ENCODE measurements around the gene NCAM2. TPM values are rescaled to one million over a fixed set of nuclear protein-coding genes. Genes with fewer than 3 reads are reported as not detected.

The NCAM2 gene
- total and polyA plus RNA-seq, 3 experiments from 2014 or later = not detected

- no peak overlapping the region for H3K4me3 Mint-ChIP-seq
- ChIA-PET POLR2A (no interaction called here), CTCF (no interaction called here)
- no peak for DNase-seq
- H3K9me3 Mint-ChIP-seq = peaks cover 4 to 20% (median 9%) of the 10 kb centered on the region in 5 donors
- Histone ChIP-seq H3K4me3 (ENCODE audit: low read length) (no peak overlapping the region), H3K9me3 (ENCODE audit: low read length) (no peaks in the 10 kb centered on the region), H3K27me3 (ENCODE audit: insufficient read depth, low read length, poor library complexity, severe bottlenecking) (no peaks in the 10 kb centered on the region), H3K36me3 (ENCODE audit: insufficient read depth, low read length) (no peaks in the 10 kb centered on the region), H3K27ac (ENCODE audit: low read depth, low read length) (no peak overlapping the region), H3K4me1 (ENCODE audit: insufficient read depth, low read length) (no peaks in the 10 kb centered on the region)
- no peaks in the 10 kb centered on the region for H3K36me3 Mint-ChIP-seq
- no peak overlapping the region for H3K27ac Mint-ChIP-seq
- no peaks in the 10 kb centered on the region for H3K27me3 Mint-ChIP-seq
- H3K4me1 Mint-ChIP-seq = no peaks in the 10 kb centered on the region
These were observed 510.6 kb downstream of the NCAM2 start for GRCh38 chr21:21508859-21509258.

DNA sequence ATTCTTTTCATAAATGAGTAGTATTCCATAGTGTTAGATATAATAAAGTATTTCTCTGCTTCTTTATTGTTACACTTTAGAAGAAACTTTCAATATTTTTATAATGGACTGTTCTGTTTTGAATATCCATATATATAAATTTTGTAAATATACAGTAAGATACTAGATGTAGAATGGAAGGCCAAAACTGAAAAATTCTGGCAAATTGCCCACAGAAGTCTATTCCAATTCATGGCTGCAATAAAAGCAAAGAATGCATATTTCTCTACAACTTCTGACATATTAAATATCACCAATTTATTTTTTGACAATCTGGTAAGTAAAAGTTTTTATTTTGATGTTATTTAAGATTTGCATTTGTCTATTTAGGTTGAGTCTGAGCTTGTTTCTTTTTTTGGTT, 532.5 kb downstream of the NCAM2 start:
- Histone ChIP-seq H3K27ac (ENCODE audit: low read depth, low read length) (no peak overlapping the region), H3K4me3 (ENCODE audit: low read length) (no peak overlapping the region), H3K9me3 (ENCODE audit: low read length) (no peaks in the 10 kb centered on the region), H3K27me3 (ENCODE audit: insufficient read depth, low read length, poor library complexity, severe bottlenecking) (no peaks in the 10 kb centered on the region), H3K36me3 (ENCODE audit: insufficient read depth, low read length) (no peaks in the 10 kb centered on the region), H3K4me1 (ENCODE audit: insufficient read depth, low read length) (no peaks in the 10 kb centered on the region)
- no peaks in the 10 kb centered on the region for H3K27me3 Mint-ChIP-seq
- H3K27ac Mint-ChIP-seq = no peak overlapping the region
- no peaks in the 10 kb centered on the region for H3K36me3 Mint-ChIP-seq
- CTCF ChIA-PET = no interaction called here
- no peak for DNase-seq
- POLR2A ChIA-PET = no interaction called here
- no peaks in the 10 kb centered on the region for H3K4me1 Mint-ChIP-seq
- no peak overlapping the region for H3K4me3 Mint-ChIP-seq
- peaks cover 0 to 24% (median 3%) of the 10 kb centered on the region in 5 donors for H3K9me3 Mint-ChIP-seq

GRCh38 chr21:21547368-21547953, 549.3 kb downstream of the NCAM2 start:
- H3K36me3 ChIP-seq (ENCODE audit: insufficient read depth, low read length) = no peaks in the 10 kb centered on the region
- H3K9me3 ChIP-seq (ENCODE audit: low read length) = no peaks in the 10 kb centered on the region
- Mint-ChIP-seq H3K4me1 (no peaks in the 10 kb centered on the region), H3K4me3 (no peak overlapping the region), H3K27me3 (no peaks in the 10 kb centered on the region), H3K9me3 (peaks cover 4 to 32% (median 8%) of the 10 kb centered on the region in 5 donors), H3K36me3 (no peaks in the 10 kb centered on the region), H3K27ac (no peak overlapping the region)
- POLR2A ChIA-PET = no interaction called here
- DNase-seq = no peak
- CTCF ChIA-PET = interaction anchor here (1.1 kb wide), 1 partner anchor 9 kb away, joined by 3 read pairs; no protein-coding TSS in a partner anchor
- no peaks in the 10 kb centered on the region for H3K4me1 ChIP-seq (ENCODE audit: insufficient read depth, low read length)
- H3K4me3 ChIP-seq (ENCODE audit: low read length) = no peak overlapping the region
- H3K27ac ChIP-seq (ENCODE audit: low read depth, low read length) = no peak overlapping the region
- no peaks in the 10 kb centered on the region for H3K27me3 ChIP-seq (ENCODE audit: insufficient read depth, low read length, poor library complexity, severe bottlenecking)

DNA sequence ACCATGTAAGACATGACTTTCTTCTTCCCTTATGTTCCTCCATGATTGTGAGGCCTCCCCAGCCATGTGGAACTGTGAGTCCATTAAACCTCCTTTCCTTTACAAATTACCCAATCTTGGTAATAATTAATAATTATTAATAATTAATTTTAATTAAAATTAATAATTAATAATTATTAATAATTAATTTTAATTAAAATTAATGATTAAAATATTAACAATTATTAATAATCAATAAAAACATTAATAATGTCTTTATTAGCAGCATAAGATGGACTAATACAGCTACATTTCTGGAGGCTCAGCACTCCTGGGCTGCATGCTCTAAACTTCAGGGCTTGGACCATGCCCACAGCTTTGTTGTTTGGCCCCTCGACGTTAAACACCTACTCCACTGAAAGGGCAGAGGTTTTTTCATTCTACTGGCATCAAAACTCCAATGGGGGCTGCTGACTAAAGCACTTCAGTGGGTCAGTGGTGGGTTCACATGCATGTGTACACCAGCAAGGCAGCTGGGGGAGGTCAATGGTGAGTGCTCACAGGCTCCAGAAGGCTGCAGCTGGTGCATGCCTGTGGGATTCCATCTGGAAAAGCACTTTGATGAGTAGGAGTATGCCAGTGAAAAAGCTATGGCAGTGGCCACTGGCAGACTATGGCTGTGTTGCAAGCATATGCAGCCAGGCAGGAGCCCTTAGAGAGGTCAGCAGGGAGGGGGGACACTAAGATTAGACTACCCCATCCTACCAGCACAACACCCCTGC, 561.3 kb downstream of the NCAM2 start:
- H3K4me1 ChIP-seq (ENCODE audit: insufficient read depth, low read length) = no peaks in the 10 kb centered on the region
- no peaks in the 10 kb centered on the region for H3K4me1 Mint-ChIP-seq
- H3K9me3 Mint-ChIP-seq = peaks cover 10 to 31% (median 19%) of the 10 kb centered on the region in 5 donors

More for the DNA sequence above, 561.3 kb downstream of the NCAM2 start:
- Mint-ChIP-seq H3K36me3 (no peaks in the 10 kb centered on the region), H3K27me3 (no peaks in the 10 kb centered on the region), H3K27ac (no peak overlapping the region), H3K4me3 (no peak overlapping the region)
- no peak overlapping the region for H3K4me3 ChIP-seq (ENCODE audit: low read length)
- H3K27ac ChIP-seq (ENCODE audit: low read depth, low read length) = no peak overlapping the region
- no peak for DNase-seq
- no peaks in the 10 kb centered on the region for H3K36me3 ChIP-seq (ENCODE audit: insufficient read depth, low read length)
- no peaks in the 10 kb centered on the region for H3K9me3 ChIP-seq (ENCODE audit: low read length)
- CTCF ChIA-PET = no interaction called here
- H3K27me3 ChIP-seq (ENCODE audit: insufficient read depth, low read length, poor library complexity, severe bottlenecking) = no peaks in the 10 kb centered on the region
- POLR2A ChIA-PET = no interaction called here
